H1 (cell line): Measurements from ENCODE around the gene GPR68. TPM values are rescaled to one million over a fixed set of nuclear protein-coding genes. Genes with fewer than 3 reads are reported as not detected.

Source experiments
- HDAC6 ChIP-seq: IDR thresholded peaks from one replicate; pipeline ENCODE4 v1.7.1; 2012; ENCODE audit warnings: low read depth, mild to moderate bottlenecking, inconsistent platforms, low read length, moderate library complexity
- TBP ChIP-seq: IDR thresholded peaks from 2 replicates; pipeline ENCODE4 v1.6.1; 2011; ENCODE audit warnings: low read depth, low read length, improper control_type of control experiment
- polyA plus RNA-seq, 7 experiments: library from polyadenylated mRNA; depleted of rRNA in 3 of 7; stranded (reverse) in 5 of 7; unstranded in 2 of 7; fragments of >200 nt in 5 of 7; fragments of 200-250 nt in 2 of 7; gene quantifications; 1 replicate in 5 of 7; 2 replicates in 1 of 7; 4 replicates in 1 of 7; pipeline versions ENCODE4 v1.2.1 to v1.2.3, GENCODE V29; 2011 to 2013; ENCODE audit warnings: missing spikeins in 2 of 7, mixed read lengths in 2 of 7
- total RNA-seq: library from RNA; stranded (reverse); fragmentation: NEBNext Ultra II Directional; extraction: Animal tissue kit (Norgen Biotek cat#: 25700); gene quantifications from 2 replicates; pipeline ENCODE4 v1.2.1, GENCODE V29; 2021

Gene GPR68
- total and polyA plus RNA-seq, 2 of the 8 experiments (the other 6 are each of a cell fraction or from before 2014, with no cell fraction given) = 0.22 to 0.76 TPM

- TF ChIP-seq HDAC6 (no peak), TBP (no peak)
Observed at GRCh38 chr14:91284146-91284790, 39.8 kb upstream of the GPR68 start (continued).
